Activated T-helper 17 cell treated with anti-CD3 and anti-CD28 coated beads, Interleukin-2, amount 50 U/mL, for 72 hours (primary cell): ENCODE results near the gene HACD3. TPM values are rescaled to one million over a fixed set of nuclear protein-coding genes. Genes with fewer than 3 reads are reported as not detected.

Experiments
- total RNA-seq, 2 donors: library from RNA; stranded (reverse); gene quantifications; one replicate each; pipeline ENCODE4 v1.2.3, GENCODE V29; 2022

The HACD3 gene
- total RNA-seq, 2 donors from 2014 or later, result 24.9 to 44.7 TPM

Other genes with a start within 250 kb of the HACD3 start
- gene PARP16, start 243.6 kb upstream of the HACD3 start, total RNA-seq, result 10 to 100 TPM; 19.8 to 22.0 TPM
- not detected for gene RNU5A-1, start 234.4 kb upstream of the HACD3 start, total RNA-seq
- gene RNU5B-1, start 225.8 kb upstream of the HACD3 start, total RNA-seq, result 10 to 100 TPM in 1 of 2 donors, not detected in 1; 14.1 TPM
- gene IGDCC3, start 152.5 kb upstream of the HACD3 start, total RNA-seq, result not detected
- under 1 TPM; 0.15 to 0.66 TPM for gene IGDCC4, start 107.5 kb upstream of the HACD3 start, total RNA-seq
- 10 to 100 TPM; 30.7 to 31.4 TPM for gene DPP8, start 12.8 kb upstream of the HACD3 start, total RNA-seq
- gene INTS14, start 80.7 kb downstream of the HACD3 start, total RNA-seq, result 10 to 100 TPM; 40.0 to 77.6 TPM
- gene SLC24A1, start 91.5 kb downstream of the HACD3 start, total RNA-seq, result 1 to 10 TPM; 2.9 to 3.3 TPM